Right lobe of liver (tissue), 6 donors: ENCODE data around the gene PDGFD. TPM values are rescaled to one million over a fixed set of nuclear protein-coding genes. Genes with fewer than 3 reads are reported as not detected.

Source experiments
- ATAC-seq, 4 donors: fragments of 200-7000 bp; cut with Tn5 transposase; one replicate each; pipeline ENCODE4 v1.9.1; 2020; ENCODE audit warnings: mild to moderate bottlenecking in 4 of 4, moderate library complexity in 4 of 4
- DNase-seq, 3 donors: peaks; one replicate each; pipeline ENCODE4 v3.0.0-alpha.2; 2020
- H3K27ac ChIP-seq, 3 donors: fragments of 200-600 bp; one replicate each; pipeline ENCODE4 v1.8.0; 2022
- H3K27me3 ChIP-seq, 2 donors: fragments of 200-600 bp; one replicate each; pipeline ENCODE4 v1.8.0; 2022
- H3K36me3 ChIP-seq, 4 donors: fragments of 200-600 bp; sonication (generic) in 1 of 4; one replicate each; pipeline versions ENCODE4 v1.5.1 to v1.8.0; 2017 to 2022; ENCODE audit warnings: control low read depth in 1 of 4
- H3K4me1 ChIP-seq, 4 donors: fragments of 200-600 bp; sonication (generic) in 1 of 4; one replicate each; pipeline versions ENCODE4 v1.5.1 to v1.8.0; 2017 to 2022; ENCODE audit warnings: control low read depth in 1 of 4
- H3K4me3 ChIP-seq, 3 donors: fragments of 200-600 bp; one replicate each; pipeline ENCODE4 v1.8.0; 2022
- H3K9me3 ChIP-seq, 4 donors: fragments of 200-600 bp; sonication (generic) in 1 of 4; one replicate each; pipeline versions ENCODE4 v1.5.1 to v1.8.0; 2017 to 2022; ENCODE audit warnings: control low read depth in 1 of 4
- POLR2A ChIP-seq: fragments of 450-650 bp; IDR thresholded peaks from one replicate; pipeline ENCODE4 v1.6.1; 2017; ENCODE audit warnings: antibody characterized with exemption, mild to moderate bottlenecking
- WGBS: methylation state at CpG from one replicate; pipeline ENCODE4 v1.1.6; 2018; ENCODE audit warnings: low coverage, low lambda C conversion rate; ENCODE audit not compliant: insufficient coverage; ENCODE audit errors: missing lambda C conversion rate; 5-methylcytosine and 5-hydroxymethylcytosine counted together
- intact Hi-C, 2 donors: fragments of 100-400 bp; cut with DNase I; formaldehyde crosslinking; loops; one replicate each; pipeline versions ENCODE4 v1.11.2 to v1.14.1; 2022
- total RNA-seq, 6 experiments: library from RNA; depleted of rRNA in 2 of 6; stranded (reverse); fragments of >200 nt in 2 of 6; fragmentation: NEBNext Ultra II Directional in 3 of 6; extraction: Animal tissue kit (Norgen Biotek cat#: 25700) in 3 of 6; gene quantifications; one replicate each; pipeline versions ENCODE4 v1.1.0 to v1.2.4, GENCODE V29; 2016 to 2023
- TF ChIP-seq, protein P1 (sequence below), 4 donors: fragments of 200-600 bp in 3 of 4; fragments of 450-650 bp in 1 of 4; IDR thresholded peaks; one replicate each; pipeline versions ENCODE4 v1.5.1 to v1.8.0; 2016 to 2022; ENCODE audit warnings: antibody characterized with exemption in 4 of 4, mild to moderate bottlenecking in 2 of 4
- donor health status: DM: no; HTN: yes; CAD: no.
- donor health status: DM: no; HTN: no; CAD: no.
- donor health status: DM: no; HTN: no; CAD: no.
- donor health status: DM: no; HTN: yes; CAD: no.
- donor health status: DM: no; HTN: yes; CAD: no.

PDGFD gene
- total RNA-seq, 6 experiments from 2014 or later: 0.84 to 1.6 (median 1.1) TPM

DNA sequence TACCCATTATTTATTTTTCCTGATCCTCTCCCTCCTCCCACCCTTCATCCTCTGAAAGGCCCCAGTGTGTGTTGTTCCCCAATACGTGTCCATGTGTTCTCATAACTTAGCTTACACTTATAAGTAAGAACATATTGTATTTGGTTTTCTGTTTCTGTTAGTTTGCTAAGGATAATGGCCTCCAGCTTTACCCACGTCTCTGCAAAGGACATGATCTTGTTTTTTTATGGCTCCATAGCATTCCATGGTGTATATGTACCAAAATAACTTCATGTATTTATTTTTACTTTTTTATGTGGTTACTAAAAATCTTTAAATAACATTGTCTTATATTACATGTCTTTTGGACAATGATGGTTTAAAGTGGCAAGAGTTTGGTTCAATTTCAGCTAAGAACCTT lies 15.2 kb downstream of the PDGFD start:
- DNase-seq: no peak
- no peaks in the 10 kb centered on the region for H3K9me3 ChIP-seq
- TF ChIP-seq, protein P1, sequence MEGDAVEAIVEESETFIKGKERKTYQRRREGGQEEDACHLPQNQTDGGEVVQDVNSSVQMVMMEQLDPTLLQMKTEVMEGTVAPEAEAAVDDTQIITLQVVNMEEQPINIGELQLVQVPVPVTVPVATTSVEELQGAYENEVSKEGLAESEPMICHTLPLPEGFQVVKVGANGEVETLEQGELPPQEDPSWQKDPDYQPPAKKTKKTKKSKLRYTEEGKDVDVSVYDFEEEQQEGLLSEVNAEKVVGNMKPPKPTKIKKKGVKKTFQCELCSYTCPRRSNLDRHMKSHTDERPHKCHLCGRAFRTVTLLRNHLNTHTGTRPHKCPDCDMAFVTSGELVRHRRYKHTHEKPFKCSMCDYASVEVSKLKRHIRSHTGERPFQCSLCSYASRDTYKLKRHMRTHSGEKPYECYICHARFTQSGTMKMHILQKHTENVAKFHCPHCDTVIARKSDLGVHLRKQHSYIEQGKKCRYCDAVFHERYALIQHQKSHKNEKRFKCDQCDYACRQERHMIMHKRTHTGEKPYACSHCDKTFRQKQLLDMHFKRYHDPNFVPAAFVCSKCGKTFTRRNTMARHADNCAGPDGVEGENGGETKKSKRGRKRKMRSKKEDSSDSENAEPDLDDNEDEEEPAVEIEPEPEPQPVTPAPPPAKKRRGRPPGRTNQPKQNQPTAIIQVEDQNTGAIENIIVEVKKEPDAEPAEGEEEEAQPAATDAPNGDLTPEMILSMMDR (IDR thresholded peaks at IDR 0.05): no peak
- TF ChIP-seq POLR2A: no peak
- ATAC-seq: no peak
- no peaks in the 10 kb centered on the region for H3K4me1 ChIP-seq
- no peak overlapping the region for H3K4me3 ChIP-seq
- WGBS: 40% methylated on average over 2 of the region's 2 CpGs
- H3K36me3 ChIP-seq: no peaks in the 10 kb centered on the region
- intact Hi-C loops: no loop called here
- H3K27me3 ChIP-seq: no peaks in the 10 kb centered on the region
- no peak overlapping the region for H3K27ac ChIP-seq

DNA sequence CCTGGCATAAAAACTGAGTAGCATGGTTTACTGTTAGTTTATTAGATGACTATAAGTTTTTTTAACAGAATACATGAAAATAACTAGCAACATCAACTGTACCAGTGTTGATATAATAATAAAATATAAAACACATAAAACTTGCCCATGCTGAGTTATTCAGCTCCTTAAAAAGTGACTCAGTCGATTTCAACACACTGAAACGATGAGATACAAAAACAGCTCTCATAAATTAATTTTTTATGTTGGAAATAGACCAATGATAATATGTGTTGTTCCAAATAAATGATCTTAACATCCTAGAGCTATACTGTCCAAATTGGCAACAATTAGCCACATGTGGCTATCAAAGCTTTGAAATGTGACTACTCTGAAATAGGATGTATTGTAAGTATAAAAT lies 15.9 kb downstream of the PDGFD start:
- Histone ChIP-seq H3K27ac (no peak overlapping the region), H3K4me1 (no peaks in the 10 kb centered on the region), H3K36me3 (no peaks in the 10 kb centered on the region), H3K4me3 (no peak overlapping the region), H3K27me3 (no peaks in the 10 kb centered on the region), H3K9me3 (no peaks in the 10 kb centered on the region)
- no peak for TF ChIP-seq POLR2A
- TF ChIP-seq, protein P1 (IDR thresholded peaks at IDR 0.05): no peak
- intact Hi-C loops: no loop called here
- no peak for ATAC-seq
- WGBS: 47% methylated on average over 2 of the region's 2 CpGs
- no peak for DNase-seq

DNA sequence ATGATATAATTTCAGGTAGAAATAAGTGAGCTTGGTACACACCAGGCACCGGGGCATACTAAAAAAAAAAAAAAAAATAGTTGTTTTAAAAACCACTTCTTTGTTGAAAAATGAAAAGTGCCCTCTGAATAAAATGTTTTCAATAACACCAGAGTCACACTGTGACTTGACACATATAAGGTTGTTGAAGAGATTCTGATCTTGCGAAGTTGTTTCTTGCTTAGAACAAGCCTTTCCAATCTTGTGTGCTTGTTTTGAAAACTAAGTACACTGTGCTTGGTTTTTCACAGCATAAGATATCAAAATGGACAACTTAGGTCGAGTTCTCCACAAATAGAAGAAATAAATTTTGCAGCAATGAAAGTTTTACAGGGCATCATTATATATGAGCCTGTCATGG lies 17.0 kb downstream of the PDGFD start:
- no peak for ATAC-seq
- Histone ChIP-seq H3K36me3 (no peaks in the 10 kb centered on the region), H3K4me3 (no peak overlapping the region), H3K9me3 (no peaks in the 10 kb centered on the region), H3K27ac (no peak overlapping the region), H3K4me1 (no peaks in the 10 kb centered on the region), H3K27me3 (no peaks in the 10 kb centered on the region)
- 51% methylated on average over 3 of the region's 3 CpGs for WGBS
- intact Hi-C loops: no loop called here
- TF ChIP-seq, protein P1 (IDR thresholded peaks at IDR 0.05): no peak
- no peak for TF ChIP-seq POLR2A
- DNase-seq: no peak

DNA sequence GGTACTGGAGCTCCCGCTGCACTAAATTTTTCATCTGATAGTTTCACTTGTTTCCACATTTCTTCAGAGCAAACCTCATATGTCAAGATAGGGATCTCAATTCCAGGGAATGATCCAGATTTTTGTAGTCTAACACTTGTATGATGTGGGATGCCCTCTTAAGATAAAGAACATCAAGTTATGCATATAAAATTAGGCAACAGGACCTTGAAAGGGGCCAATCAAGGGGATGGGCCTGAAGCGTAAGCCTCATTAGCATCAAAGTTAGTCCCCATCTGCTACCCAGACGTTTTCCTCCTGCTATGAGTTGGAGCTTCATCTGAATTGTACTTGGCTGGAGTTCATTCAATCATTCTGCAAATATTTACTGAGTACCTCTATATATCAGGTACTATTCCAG lies 17.5 kb downstream of the PDGFD start:
- 59% methylated on average over 3 of the region's 3 CpGs for WGBS
- TF ChIP-seq, protein P1 (IDR thresholded peaks at IDR 0.05): no peak
- ATAC-seq (no peak), DNase-seq (no peak)
- Histone ChIP-seq H3K4me3 (no peak overlapping the region), H3K36me3 (no peaks in the 10 kb centered on the region), H3K27me3 (no peaks in the 10 kb centered on the region), H3K9me3 (no peaks in the 10 kb centered on the region), H3K27ac (no peak overlapping the region), H3K4me1 (no peaks in the 10 kb centered on the region)
- intact Hi-C loops: no loop called here

DNA sequence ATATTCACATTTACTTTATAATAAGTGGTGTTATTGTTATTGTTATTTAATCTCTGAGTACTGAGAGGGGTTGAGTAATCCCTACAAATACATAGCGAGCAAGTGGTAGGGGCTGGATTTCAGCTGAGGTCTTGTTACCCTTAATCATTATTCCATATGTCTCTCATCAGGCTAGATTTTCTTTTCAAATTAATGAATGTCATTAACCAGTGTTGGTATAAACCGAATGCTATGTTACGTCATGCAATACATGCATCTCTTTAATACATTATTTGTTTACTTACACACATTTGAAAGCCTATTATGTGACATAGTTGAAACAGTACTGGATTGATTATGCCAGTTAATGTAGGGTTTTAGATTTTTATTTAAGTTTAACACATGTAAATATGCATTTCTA lies 18.9 kb downstream of the PDGFD start:
- Histone ChIP-seq H3K4me3 (no peak overlapping the region), H3K9me3 (no peaks in the 10 kb centered on the region), H3K27me3 (no peaks in the 10 kb centered on the region), H3K36me3 (no peaks in the 10 kb centered on the region), H3K27ac (no peak overlapping the region), H3K4me1 (no peaks in the 10 kb centered on the region)
- DNase-seq: no peak
- WGBS: 44% methylated on average over 3 of the region's 3 CpGs
- TF ChIP-seq, protein P1 (IDR thresholded peaks at IDR 0.05): no peak
- no peak for TF ChIP-seq POLR2A
- intact Hi-C loops: no loop called here
- no peak for ATAC-seq
